Measurements from ENCODE around the gene IBA57.

Gene IBA57

GRCh38 chr1:228194921-228195812 lies 29.6 kb downstream of the IBA57 start:
- DNase-seq, result no peak

GRCh38 chr1:228197555-228198147 lies 32.0 kb downstream of the IBA57 start:
- no peak for DNase-seq

- DNase-seq, result no peak
These were observed 33.5 kb downstream of the IBA57 start for GRCh38 chr1:228198977-228199590.

- no peak for DNase-seq
These were observed 39.4 kb downstream of the IBA57 start for GRCh38 chr1:228204958-228205357.

- DNase-seq, result no peak
These were observed 40.2 kb downstream of the IBA57 start for GRCh38 chr1:228205526-228206436.

- no peak for DNase-seq
These were observed 41.2 kb downstream of the IBA57 start for GRCh38 chr1:228206582-228207351.

GRCh38 chr1:228207381-228207810 lies 41.8 kb downstream of the IBA57 start:
- DNase-seq, result no peak

GRCh38 chr1:228207851-228208821 lies 42.5 kb downstream of the IBA57 start, which contains the start of gene OBSCN:
OBSCN (plus strand) TSS chr1:228208044; CDS start chr1:228211784, 3,740 bp downstream.
- DNase-seq, result no peak

GRCh38 chr1:228208831-228209551 lies 43.4 kb downstream of the IBA57 start:
- DNase-seq, result no peak

GRCh38 chr1:228209657-228210056 lies 44.1 kb downstream of the IBA57 start:
- DNase-seq, result no peak

- no peak for DNase-seq
These were observed 44.6 kb downstream of the IBA57 start for GRCh38 chr1:228210076-228210651.

- DNase-seq, result no peak
These were observed 45.3 kb downstream of the IBA57 start for GRCh38 chr1:228210712-228211530.

GRCh38 chr1:228211531-228212414 lies 46.2 kb downstream of the IBA57 start:
- no peak for DNase-seq

GRCh38 chr1:228212415-228212965 lies 46.9 kb downstream of the IBA57 start:
- no peak for DNase-seq

- no peak for DNase-seq
These were observed 47.6 kb downstream of the IBA57 start for GRCh38 chr1:228212966-228213844.

Measured in cortex of kidney (tissue), 1 donor.